ENCODE data around the gene CYP11A1.

Gene CYP11A1

DNA sequence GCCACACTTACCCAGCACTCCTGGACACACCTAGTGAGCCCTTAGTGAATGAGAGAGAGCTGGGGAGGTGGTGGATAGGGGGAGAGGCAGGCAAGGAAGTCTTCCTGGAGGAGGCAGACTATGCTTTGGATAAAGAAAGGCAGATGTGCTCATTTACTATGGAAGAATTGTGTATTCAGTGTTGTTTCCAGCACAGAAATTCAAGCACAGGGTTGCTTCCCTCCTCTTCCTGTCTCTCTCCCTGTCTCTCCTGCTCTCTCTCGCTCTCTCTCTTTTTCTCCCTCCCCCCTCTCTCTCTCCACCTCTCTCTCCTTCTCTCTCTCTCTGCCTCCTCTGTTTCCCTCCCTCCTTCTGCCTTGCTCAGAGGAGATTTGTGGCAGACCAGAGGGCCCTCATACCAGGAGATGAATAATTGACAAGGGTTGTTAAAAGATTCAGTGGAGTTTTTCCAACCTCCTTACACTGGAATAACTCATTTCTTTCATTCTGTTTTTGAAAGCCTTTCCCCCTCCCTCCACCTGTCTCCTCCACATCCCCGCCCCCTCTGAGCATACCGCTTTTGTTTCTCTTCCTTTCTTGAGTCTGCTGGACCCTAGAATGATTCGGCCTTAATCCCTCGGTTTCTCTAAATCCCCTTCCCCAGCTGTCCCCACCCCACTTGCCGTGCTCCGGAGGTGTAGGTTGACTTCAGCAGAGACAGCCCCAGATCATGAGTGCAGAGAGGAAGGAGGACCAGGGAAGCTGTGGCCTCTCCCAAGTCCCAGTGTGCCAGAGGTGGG is 65.7 kb downstream of the CYP11A1 start:
- DNase-seq (ENCODE audit: low read depth in 3 of 3) = no peak

DNA sequence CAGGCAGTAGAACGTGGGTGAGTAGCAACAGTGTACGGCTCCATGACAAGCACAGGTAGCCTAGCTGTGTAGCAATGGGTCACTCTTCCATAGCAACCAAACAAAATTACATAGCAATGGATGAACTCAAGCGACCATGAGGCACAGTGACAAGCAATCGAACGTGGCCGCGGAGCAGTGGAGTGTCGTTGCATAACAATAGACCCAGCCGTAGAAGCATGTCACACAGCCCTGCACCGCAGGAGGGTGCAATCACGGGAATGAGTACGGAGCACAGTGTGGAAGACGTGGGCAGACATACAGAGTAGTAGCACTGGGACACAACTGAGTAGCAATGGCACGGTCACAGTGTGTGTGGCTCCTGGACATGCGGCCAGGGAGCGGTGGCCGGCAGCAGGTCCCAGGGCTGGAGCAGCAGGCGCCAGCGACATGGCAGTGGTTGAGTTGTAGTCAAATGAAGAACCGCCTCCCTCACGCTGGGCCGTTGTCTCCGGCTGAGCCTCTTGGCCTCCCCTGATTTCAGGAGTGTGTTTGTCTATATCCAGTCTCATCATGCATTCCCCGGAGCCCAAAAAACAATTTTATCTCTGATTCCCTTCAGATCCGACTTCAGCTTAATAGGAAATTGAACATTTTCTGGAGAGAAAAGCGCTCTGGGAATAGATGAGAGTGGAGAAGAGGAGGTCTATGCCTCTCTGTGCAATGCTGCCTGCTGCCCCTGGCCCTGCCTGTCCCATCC is 67.2 kb downstream of the CYP11A1 start:
- no peak for DNase-seq (ENCODE audit: low read depth in 3 of 3)

DNA sequence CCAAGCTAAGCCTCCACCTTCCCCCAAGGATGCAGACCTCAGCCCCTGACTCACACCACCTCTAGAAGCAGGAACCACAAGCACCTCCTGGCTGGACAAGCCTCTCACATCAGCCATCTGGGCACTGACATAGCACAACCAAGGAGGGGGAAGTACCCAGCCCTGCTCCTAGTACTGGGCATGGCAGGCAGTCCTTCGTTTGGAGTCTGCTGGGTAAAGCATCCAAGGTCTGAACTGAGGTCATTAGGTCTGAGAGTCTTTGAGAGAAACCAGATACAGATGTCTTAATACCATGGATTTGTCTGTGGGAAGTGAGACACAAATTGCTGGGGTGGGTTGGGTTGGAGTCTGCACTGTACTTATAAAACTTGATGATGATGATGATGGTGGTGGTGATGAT is 69.6 kb downstream of the CYP11A1 start:
- DNase-seq (ENCODE audit: low read depth in 3 of 3) = no peak

GRCh38 chr15:74295800-74296199 is 71.6 kb downstream of the CYP11A1 start:
- no peak for DNase-seq (ENCODE audit: low read depth in 3 of 3)

GRCh38 chr15:74294010-74294409 is 73.4 kb downstream of the CYP11A1 start:
- no peak for DNase-seq (ENCODE audit: low read depth in 3 of 3)

GRCh38 chr15:74293021-74293810 is 74.2 kb downstream of the CYP11A1 start:
- no peak for DNase-seq (ENCODE audit: low read depth in 3 of 3)

GRCh38 chr15:74291101-74292071 is 76.1 kb downstream of the CYP11A1 start:
- DNase-seq (ENCODE audit: low read depth in 3 of 3) = peak; percentile 62 to 77 (median 71)

DNA sequence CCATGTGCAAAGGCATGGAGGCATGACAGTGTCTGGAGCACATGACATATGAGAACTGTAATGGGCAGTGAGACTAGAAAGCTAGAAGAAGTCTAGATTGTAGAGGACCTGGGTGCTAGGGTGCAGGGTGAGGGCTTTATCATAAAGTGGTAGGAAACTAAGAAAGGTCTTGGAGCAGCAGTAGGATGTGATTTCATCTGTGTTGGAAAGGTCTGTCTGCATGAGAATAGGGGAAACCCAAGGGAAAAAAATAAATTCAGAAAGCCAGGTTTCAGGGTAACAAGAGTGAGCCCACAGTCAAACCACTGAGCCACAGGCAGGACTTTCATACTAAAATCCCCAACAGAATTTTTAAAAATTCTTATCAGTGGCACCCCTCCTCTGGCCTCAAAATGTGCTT is 76.8 kb downstream of the CYP11A1 start:
- DNase-seq (ENCODE audit: low read depth in 3 of 3) = no peak

GRCh38 chr15:74289671-74290070 is 77.8 kb downstream of the CYP11A1 start:
- DNase-seq (ENCODE audit: low read depth in 3 of 3) = no peak
